Measurements from ENCODE around the gene TARS3.

The TARS3 gene

DNA sequence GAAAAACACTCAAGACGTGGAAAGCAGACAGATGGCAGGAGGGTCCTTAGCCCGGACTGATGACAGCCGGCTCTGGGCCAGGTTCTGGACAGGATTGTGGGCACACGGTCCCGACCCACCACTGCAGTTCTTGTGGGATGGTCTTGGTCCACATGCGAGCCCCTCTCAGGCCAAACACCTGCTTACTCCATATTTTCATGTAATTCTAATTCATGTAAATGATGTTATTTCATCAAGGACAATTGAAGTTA, 104.7 kb downstream of the TARS3 start:
- FAIRE-seq: no peak

DNA sequence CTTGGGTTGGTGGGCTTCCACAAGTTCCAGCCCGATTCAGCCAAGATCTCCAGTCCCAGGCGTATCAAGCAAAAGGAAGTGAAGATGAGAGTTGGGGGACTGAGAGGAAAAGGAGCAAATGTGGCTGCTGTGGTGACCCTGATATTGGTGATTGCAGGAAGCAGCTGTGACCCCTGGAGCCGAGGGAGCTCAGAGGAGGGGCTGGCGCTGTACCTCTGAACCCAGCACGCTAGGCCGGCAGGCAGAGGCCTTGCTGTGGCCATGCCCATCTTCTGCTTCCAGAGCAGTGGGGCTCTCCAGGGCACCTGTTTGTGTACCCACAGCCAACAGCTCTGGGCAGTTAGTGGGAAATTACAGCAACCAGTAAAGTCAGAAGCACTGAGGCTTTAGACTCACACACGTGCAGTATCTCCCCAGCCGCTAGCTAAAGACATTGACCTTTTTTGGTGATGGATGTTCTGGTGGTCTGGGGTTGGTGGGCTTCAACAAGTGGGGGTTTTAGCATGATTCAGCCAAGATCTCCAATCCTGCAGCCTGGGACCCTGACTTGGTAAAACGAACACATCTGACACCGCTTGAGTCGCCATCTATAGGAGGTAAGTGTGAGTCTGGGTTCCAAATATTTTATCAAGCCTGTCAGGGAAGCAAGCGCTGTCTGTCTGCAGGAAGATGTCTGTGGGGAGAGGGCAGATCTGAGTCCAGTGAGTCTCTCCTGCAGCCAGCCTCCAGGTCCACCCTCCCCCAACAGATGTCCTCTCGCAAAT, 105.2 kb downstream of the TARS3 start:
- no peak for FAIRE-seq

DNA sequence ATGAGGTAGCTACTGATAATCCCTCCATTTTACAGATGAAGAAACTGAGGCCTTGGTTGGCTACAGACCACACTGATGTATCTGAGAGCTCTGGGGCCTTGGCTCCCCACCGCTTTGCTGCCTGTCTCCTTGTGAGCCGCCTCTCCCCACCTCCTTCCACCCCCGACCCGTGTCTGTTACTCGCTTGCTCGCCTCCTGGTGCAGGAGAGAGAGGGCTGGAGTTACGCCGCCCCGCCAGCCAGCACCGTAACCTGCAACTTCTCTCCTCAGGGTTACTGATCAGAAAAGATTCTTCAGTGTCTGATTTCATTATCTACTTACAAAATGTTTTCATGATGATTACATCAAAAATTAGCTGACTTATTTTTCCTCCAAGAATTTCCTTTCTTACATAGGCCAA, 106.2 kb downstream of the TARS3 start:
- FAIRE-seq: no peak

DNA sequence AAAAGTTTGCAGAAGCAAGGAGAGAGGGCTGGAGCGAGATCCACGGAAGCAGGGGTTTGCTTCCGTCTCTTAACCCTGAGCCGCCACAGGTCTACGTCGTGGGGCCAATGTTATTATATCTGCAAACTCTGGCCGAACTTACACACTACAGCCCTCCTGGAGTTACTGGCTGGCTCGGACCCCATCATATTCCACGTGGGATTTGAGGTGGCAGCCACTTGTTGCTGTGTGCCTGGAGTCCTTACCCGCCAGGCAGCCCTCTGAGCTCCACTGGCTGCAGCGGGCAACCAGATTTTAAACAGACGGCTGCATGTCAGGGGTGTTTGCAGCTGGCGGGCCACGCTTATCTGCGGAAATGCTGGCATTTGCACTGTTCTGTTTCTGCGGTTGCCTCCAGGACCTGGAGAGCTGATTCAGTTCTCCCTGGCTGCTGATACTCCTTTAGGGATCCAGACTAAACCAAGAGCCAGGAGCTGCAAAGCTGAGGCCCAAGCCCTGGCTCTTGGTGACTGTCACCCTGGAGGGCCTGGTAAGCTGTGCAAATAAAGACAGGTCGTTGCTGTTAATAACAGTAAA, 106.8 kb downstream of the TARS3 start:
- no peak for FAIRE-seq

GRCh38 chr15:101615986-101616848, 108.1 kb downstream of the TARS3 start:
- no peak for FAIRE-seq

- FAIRE-seq: no peak
Measured at GRCh38 chr15:101615414-101615985, 108.8 kb downstream of the TARS3 start.

DNA sequence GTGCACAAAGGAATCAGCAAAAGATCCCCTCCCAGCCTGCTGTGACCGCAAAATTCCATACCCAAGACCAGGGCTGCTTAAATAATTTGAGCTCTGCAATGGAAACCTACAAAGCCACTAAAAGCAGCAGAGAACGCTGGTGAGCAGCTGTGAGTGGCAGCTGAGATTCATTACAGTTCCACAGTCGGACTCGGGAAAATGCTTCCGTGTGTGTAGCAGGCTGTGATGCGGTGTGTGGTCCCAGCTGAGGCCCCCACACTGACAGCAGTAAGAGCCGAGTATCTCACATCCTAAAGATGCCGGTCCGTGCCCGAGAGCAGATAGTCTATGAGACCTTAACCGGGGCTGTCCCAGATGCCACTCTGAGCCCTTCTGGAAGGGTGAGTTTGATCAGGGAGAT, 109.5 kb downstream of the TARS3 start:
- FAIRE-seq: no peak

DNA sequence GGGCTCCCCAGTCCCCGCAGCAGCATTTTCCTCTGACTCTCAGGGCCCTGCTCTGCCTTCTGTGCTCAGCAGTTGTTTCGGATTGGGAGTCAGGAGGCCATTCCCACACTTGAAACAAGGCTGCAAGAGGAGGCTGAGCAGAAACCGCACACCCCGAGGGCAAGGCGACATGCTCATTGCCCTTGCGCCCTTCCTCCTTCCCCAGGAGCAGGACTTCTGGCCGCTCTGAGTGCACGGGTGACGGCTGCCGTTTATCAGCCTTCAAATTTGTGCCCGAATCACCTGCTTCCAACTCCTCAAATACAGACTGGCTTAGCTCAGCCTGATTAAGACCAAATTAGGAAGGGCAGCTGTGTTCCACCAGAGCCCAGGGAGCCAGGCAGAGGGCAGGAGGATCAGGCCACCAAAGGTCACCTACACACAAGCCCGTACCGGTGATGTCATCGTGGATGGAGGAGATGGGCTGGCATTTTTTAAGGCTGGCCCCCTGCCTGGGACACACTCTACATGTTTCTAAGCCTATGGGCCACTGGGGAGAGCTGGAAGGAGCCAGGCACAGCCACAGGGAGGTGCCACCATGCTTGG, 110.2 kb downstream of the TARS3 start:
- FAIRE-seq: no peak

DNA sequence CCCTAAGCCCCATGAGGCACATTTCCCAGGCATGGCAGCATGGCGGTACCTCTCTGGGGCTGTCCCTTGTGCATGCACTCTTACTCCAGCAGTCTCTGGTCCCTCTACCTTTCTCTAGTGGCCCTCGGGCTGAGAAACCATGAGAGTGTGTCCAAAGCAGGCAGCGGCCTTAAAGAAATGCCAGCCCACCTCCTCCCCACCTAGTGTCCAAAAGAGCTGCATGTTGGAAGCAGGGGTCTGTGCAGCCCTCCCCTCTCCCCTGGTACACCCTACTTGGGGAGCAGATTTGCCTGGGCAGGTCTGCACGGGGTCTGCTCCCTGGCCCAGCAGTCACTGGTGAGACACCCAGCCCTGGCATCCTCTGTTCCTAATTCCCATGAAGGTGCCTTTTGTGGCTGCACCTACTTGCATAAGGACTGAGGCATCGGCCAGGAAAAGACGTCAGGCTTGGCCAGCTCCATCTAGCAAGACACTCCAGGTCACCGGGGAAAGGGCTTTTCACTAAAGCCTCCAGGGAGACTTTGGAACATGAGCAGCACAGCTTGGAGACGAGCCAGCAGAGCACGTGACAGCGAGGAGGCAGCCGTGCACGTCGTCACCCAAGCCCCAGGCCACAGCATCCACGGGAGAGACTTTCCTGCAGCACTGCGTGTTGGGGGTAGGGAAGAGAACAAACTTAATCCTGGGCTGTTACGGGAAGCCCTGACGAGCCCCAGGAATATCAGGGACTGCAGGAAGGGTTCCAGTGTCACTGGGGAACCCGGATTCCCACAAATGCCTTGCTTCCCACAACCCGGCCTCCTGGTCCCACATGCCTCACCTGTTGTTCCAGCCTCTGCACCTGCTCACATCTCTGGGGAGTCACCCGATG, 110.9 kb downstream of the TARS3 start:
- no peak for FAIRE-seq

- FAIRE-seq: no peak
Measured at GRCh38 chr15:101612676-101613075, 111.6 kb downstream of the TARS3 start.

DNA sequence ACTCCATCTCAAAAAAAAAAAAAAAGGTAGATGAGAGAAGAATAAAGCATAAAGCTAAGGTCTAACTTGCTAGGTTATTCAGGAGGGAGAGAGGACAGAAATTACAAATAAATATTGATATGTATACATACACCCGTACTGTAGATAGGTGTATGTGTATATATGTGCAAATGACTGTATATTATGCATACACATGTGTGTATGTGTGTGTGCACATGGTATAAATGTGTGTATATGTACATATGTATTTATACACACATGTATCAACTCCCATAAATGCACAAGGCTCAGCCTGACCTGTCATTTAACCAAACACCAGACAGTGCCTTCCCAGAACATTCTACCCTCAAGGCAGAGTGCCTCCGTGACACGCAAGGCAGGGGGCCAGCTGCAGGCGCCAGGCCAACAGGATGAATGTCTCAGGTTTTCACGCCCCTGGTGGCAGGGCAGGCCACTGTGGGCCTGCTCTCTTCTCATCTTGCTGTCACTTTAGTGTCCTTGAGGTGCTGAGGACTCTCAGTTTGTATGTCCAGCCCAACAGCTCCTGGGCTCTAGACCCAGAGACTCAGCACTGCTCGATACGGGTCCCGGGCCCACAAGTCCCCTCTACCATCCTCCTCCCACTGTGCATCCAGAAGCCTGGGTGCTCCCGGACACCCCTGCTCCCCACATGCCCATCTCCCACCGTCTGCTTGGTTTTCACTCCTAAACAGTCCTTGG, 112.5 kb downstream of the TARS3 start:
- no peak for FAIRE-seq

- FAIRE-seq: no peak
Measured at GRCh38 chr15:101611007-101611406, 113.3 kb downstream of the TARS3 start.

GRCh38 chr15:101610611-101611000, 113.7 kb downstream of the TARS3 start:
- no peak for FAIRE-seq

GRCh38 chr15:101609742-101610610, 114.3 kb downstream of the TARS3 start:
- no peak for FAIRE-seq

- FAIRE-seq: no peak
Measured at GRCh38 chr15:101608201-101608600, 116.1 kb downstream of the TARS3 start.

DNA sequence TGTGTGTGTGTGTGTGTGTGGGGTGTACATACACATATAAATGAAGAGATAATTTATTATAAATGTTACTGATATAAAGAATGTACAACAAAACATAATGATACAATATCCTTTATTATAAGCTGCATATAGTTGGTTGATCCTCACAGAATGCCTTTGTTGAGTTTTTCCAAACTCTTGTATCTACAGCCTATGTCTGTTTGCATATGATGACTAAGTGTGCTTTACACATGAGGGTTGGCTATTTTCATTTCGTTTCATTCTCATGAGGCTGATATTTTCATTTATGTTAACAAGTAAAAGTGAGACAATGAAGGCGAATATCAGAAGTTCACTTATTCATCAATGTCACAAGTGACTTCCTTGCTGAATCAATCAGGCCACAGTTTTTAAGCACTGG, 117.2 kb downstream of the TARS3 start:
- FAIRE-seq: no peak

DNA sequence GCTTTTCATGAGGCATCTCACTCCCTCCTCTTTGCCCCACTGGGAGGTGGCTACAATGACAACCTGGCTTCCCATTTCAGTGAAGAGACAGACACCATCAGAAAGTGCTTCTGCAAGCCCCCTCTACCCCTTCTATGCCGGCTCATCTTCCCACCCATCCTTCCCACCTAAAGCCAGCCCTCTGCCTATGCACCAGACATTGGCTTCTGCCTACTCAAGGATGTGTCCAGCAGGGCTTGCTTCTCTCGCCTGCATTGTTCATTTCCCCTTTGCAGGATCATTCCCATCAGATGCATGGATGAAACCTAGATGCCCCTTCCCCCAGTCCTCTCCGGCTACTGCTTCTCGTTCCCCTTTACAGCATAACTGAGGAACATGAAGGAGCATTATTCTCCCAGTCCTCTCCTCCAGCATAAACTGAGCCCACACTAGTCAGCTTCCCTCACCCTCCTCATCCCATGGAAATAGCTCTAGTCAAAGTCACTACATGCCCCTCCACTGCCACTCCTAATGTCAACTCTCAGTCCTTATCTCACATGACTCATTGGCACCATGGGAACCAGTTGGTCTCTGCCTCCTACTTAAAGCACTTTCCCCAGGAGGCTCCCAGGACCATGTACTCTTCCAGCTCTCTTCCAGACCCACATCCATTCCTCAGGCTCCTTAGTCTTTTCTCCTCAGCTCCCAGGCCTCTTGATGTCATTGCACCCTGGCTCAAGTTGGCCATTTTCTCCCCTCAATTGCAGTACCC, 120.0 kb downstream of the TARS3 start:
- no peak for FAIRE-seq

Measured in G401.6 (cell line).